ENCODE measurements around the gene CCNF.

GRCh38 chr16:2505695-2506094 is 76.4 kb downstream of the CCNF start:
- TF ChIP-seq CTCF (IDR thresholded peaks at IDR 0.05) (no peak), POLR2A (IDR thresholded peaks at IDR 0.05) (no peak)

All from Peyer's patch (tissue), 4 donors.